Ovary (tissue), 9 donors: Measurements from ENCODE around the gene GIMD1. TPM values are rescaled to one million over a fixed set of nuclear protein-coding genes. Genes with fewer than 3 reads are reported as not detected.

Source experiments
- DNase-seq, 5 donors: peaks; one replicate each; pipeline ENCODE4 v3.0.0-alpha.2; 2019 to 2020
- H3K27ac ChIP-seq, 2 donors: fragments of 200-600 bp; one replicate each; pipeline versions ENCODE4 v1.5.1 to v1.8.0; 2019 to 2022
- H3K27me3 ChIP-seq: fragments of 200-600 bp; one replicate; pipeline ENCODE4 v1.8.0; 2022
- H3K36me3 ChIP-seq: fragments of 200-600 bp; sonication (generic); one replicate; pipeline ENCODE4 v1.5.1; 2019
- H3K4me1 ChIP-seq: one replicate; pipeline ENCODE4 v1.8.1; 2013; ENCODE audit warnings: mild to moderate bottlenecking, moderate library complexity; ENCODE audit not compliant: insufficient read depth
- H3K4me3 ChIP-seq: fragments of 200-600 bp; sonication (generic); one replicate; pipeline ENCODE4 v1.5.1; 2017
- H3K9me3 ChIP-seq, 2 donors: fragments of 200-600 bp in 1 of 2; sonication (generic) in 1 of 2; one replicate each; pipeline versions ENCODE4 v1.5.1 to v1.8.1; 2013 to 2019; ENCODE audit warnings: mild to moderate bottlenecking in 1 of 2, moderate library complexity in 1 of 2
- EP300 ChIP-seq: sonication (generic); formaldehyde crosslinking; IDR thresholded peaks from one replicate; pipeline ENCODE4 v1.6.1; 2017; ENCODE audit warnings: antibody characterized with exemption
- POLR2A ChIP-seq: fragments of 450-650 bp; IDR thresholded peaks from one replicate; pipeline ENCODE4 v1.6.1; 2017; ENCODE audit warnings: antibody characterized with exemption, mild to moderate bottlenecking, moderate library complexity
- WGBS, 3 donors: extraction: QIAGEN DNeasy Blood & Tissue Kit in 1 of 3; methylation state at CpG; one replicate each; pipeline versions ENCODE4 v1.1.5 to v1.1.7; 2013 to 2017; 5-methylcytosine and 5-hydroxymethylcytosine counted together
- intact Hi-C, 4 donors: fragments of 100-400 bp; cut with DNase I; formaldehyde crosslinking; loops; one replicate each; pipeline versions ENCODE4 v1.11.0 to v1.15.1; 2022 to 2023
- polyA plus RNA-seq, 2 donors: library from polyadenylated mRNA; stranded (reverse); fragments of 200-250 nt in 1 of 2; fragments of 350-450 nt in 1 of 2; fragmentation: Illumina TruSeq in 1 of 2; extraction: RNeasy Lipid Tissue Mini Kit (QIAGEN cat#74804) in 1 of 2; gene quantifications; one replicate each; pipeline ENCODE4 v1.2.3, GENCODE V29; 2013 to 2014
- total RNA-seq, 7 donors: library from RNA; depleted of rRNA in 2 of 7; stranded (reverse); fragments of >200 nt in 2 of 7; fragmentation: NEBNext Ultra II Directional in 3 of 7; extraction: Animal tissue kit (Norgen Biotek cat#: 25700) in 3 of 7; gene quantifications; one replicate each; pipeline versions ENCODE4 v1.1.0 to v1.2.4, GENCODE V29; 2016 to 2023
- TF ChIP-seq, protein P1 (sequence below), 3 donors: fragments of 450-650 bp in 2 of 3; fragments of 200-600 bp in 1 of 3; IDR thresholded peaks; one replicate each; pipeline versions ENCODE4 v1.5.1 to v1.8.0; 2016 to 2022; ENCODE audit warnings: antibody characterized with exemption in 3 of 3, mild to moderate bottlenecking in 1 of 3
- donor health status: DM: no; HTN: no; CAD: no; lungs with moderate emphysema.
- donor health status: DM: no; HTN: no; CAD: no.
- donor health status: Bipolar disorder and iron deficiency.
- donor health status: DM: yes; HTN: yes; CAD: no.
- donor health status: DM: no; HTN: no; CAD: no.
- donor health status: DM: yes; HTN: yes; CAD: no.

GIMD1 gene
- total and polyA plus RNA-seq, 9 donors = not detected

DNA sequence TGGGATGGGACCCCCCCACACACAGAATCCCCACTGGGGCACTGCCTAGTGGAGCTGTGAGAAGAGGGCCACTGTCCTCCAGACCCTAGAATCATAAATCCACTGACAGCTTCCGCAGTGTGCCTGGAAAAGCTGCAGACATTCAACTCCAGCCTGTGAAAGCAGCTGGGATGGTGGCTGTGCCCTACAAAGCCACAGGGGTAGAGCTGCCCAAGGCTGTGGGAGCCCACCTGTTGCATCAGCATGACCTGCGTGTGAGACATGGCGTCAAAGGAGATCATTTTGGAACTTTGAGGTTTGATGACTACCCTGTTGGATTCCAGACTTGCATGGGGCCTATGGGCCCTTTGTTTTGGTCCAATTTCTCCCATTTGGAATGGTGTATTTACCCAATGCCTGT is 29.9 kb downstream of the GIMD1 start:
- intact Hi-C loops = no loop called here
- no peak for DNase-seq
- Histone ChIP-seq H3K27me3 (no peaks in the 10 kb centered on the region), H3K27ac (no peak overlapping the region), H3K9me3 (no peaks in the 10 kb centered on the region), H3K4me3 (no peak overlapping the region), H3K4me1 (no peaks in the 10 kb centered on the region), H3K36me3 (no peaks in the 10 kb centered on the region)
- TF ChIP-seq EP300 (no peak), POLR2A (no peak)
- TF ChIP-seq, protein P1, sequence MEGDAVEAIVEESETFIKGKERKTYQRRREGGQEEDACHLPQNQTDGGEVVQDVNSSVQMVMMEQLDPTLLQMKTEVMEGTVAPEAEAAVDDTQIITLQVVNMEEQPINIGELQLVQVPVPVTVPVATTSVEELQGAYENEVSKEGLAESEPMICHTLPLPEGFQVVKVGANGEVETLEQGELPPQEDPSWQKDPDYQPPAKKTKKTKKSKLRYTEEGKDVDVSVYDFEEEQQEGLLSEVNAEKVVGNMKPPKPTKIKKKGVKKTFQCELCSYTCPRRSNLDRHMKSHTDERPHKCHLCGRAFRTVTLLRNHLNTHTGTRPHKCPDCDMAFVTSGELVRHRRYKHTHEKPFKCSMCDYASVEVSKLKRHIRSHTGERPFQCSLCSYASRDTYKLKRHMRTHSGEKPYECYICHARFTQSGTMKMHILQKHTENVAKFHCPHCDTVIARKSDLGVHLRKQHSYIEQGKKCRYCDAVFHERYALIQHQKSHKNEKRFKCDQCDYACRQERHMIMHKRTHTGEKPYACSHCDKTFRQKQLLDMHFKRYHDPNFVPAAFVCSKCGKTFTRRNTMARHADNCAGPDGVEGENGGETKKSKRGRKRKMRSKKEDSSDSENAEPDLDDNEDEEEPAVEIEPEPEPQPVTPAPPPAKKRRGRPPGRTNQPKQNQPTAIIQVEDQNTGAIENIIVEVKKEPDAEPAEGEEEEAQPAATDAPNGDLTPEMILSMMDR (IDR thresholded peaks at IDR 0.05) = no peak
- WGBS, 3 donors = 96 to 100% (median 97%) methylated on average over 3 of the region's 3 CpGs

DNA sequence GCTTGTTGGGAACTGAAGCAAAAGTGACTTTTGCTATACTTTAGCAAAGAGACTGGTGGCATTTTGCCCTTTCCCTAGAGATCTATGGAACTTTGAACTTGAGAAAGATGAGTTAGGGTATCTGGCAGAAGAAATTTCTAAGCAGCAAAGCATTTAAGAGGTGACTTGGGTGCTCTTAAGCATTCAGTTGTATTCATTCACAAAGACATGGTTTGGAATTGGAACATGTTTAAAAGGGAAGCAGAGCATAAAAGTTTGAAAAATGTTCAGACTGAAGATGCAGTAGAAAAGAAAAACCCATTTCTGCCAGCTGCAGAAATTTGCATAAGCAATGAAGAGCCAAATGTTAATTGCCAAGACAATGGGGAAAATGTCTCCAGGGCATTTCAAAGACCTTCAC is 30.7 kb downstream of the GIMD1 start:
- Histone ChIP-seq H3K36me3 (no peaks in the 10 kb centered on the region), H3K27ac (no peak overlapping the region), H3K27me3 (no peaks in the 10 kb centered on the region), H3K9me3 (no peaks in the 10 kb centered on the region), H3K4me3 (no peak overlapping the region), H3K4me1 (no peaks in the 10 kb centered on the region)
- TF ChIP-seq EP300 (no peak), POLR2A (no peak)
- TF ChIP-seq, protein P1 (IDR thresholded peaks at IDR 0.05) = no peak
- DNase-seq = no peak
- intact Hi-C loops = no loop called here

DNA sequence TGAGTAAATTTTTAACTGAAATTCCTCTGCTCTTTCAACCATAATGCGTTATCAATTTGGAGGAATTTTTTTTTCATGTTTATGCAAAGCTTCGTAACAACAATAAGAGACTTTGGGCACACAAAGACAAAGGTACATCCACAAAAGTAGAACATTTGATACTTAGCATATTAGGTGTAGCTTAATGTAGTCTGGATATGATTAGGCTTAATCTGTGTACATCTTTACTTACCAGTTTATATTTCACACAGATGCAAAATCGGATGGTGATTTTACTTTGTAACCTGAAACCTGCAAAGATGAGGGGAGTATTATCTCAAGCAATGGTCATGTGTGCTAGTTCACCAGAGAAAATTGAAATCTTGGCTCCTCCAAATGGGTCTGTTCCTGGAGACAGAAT is 32.0 kb downstream of the GIMD1 start:
- no peaks in the 10 kb centered on the region for H3K36me3 ChIP-seq
- TF ChIP-seq POLR2A = no peak
- TF ChIP-seq, protein P1 (IDR thresholded peaks at IDR 0.05) = no peak
- no peak for TF ChIP-seq EP300
- H3K27me3 ChIP-seq = no peaks in the 10 kb centered on the region
- H3K27ac ChIP-seq = no peak overlapping the region
- intact Hi-C loops = no loop called here
- no peaks in the 10 kb centered on the region for H3K9me3 ChIP-seq
- H3K4me3 ChIP-seq = no peak overlapping the region
- DNase-seq = no peak
- WGBS, 3 donors = 95 to 99% (median 96%) methylated on average over 3 of the region's 3 CpGs
- H3K4me1 ChIP-seq = no peaks in the 10 kb centered on the region

DNA sequence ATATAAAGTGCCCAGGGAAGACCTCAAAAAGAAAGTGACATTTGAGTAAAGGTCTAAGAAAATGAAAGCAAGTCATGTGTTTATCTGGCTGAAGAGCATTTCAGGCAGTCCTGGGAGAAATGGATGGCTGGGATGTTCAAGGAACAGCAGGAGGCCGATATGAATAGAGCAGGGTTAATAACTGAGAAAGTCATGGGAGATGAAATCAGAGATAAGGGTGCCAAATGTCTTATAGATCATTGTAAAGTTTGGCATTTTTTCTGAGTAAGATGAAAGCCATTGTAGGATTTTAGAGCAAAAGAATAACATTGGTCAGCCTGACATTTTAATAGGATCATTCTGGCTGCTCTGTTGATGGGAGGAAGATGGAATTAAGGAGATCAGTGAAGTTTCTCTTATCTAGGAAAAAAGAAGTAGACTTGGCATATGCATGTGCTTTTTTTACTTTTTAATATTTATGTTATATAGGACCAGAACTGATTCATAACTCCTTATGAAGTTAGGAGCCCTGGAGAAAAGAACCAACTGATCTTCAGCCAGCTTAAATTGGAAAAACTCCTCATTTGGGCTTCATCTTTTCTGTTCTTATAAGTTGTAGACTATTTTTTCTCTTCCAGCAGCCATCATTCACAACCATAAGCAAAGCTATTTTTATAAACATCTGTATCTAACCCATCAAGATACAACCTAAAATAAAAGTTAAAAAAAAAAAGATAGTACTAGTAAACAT is 33.7 kb downstream of the GIMD1 start:
- 70 to 94% (median 83%) methylated on average over 1 of the region's 1 CpG for WGBS, 3 donors
- H3K36me3 ChIP-seq = no peaks in the 10 kb centered on the region
- TF ChIP-seq, protein P1 (IDR thresholded peaks at IDR 0.05) = no peak
- TF ChIP-seq EP300 (no peak), POLR2A (no peak)

More for the DNA sequence above, 33.7 kb downstream of the GIMD1 start:
- Histone ChIP-seq H3K9me3 (no peaks in the 10 kb centered on the region), H3K27ac (no peak overlapping the region), H3K4me3 (no peak overlapping the region), H3K4me1 (no peaks in the 10 kb centered on the region), H3K27me3 (no peaks in the 10 kb centered on the region)
- DNase-seq = no peak
- intact Hi-C loops = no loop called here
